ENCODE results near the gene TET3.

TET3 gene

GRCh38 chr2:73990531-73990930 lies 5.8 kb downstream of the TET3 start:
- H3K27me3 ChIP-seq (ENCODE audit: insufficient read depth, low read depth, severe bottlenecking): no peaks in the 10 kb centered on the region
- H3K4me3 ChIP-seq (ENCODE audit: low read depth, low read length): no peak overlapping the region
- no peak overlapping the region for H3K27ac ChIP-seq
- DNase-seq: no peak
- H3K36me3 ChIP-seq: peaks cover 85% of the 10 kb centered on the region
- no peak for TF ChIP-seq CTCF (IDR thresholded peaks at IDR 0.05; ENCODE audit: low read depth, low read length)
- no peaks in the 10 kb centered on the region for H3K9me3 ChIP-seq (ENCODE audit: severe bottlenecking)

- DNase-seq: no peak
- TF ChIP-seq CTCF (IDR thresholded peaks at IDR 0.05; ENCODE audit: low read depth, low read length): no peak
- no peaks in the 10 kb centered on the region for H3K27me3 ChIP-seq (ENCODE audit: insufficient read depth, low read depth, severe bottlenecking)
- no peak overlapping the region for H3K27ac ChIP-seq
- H3K4me3 ChIP-seq (ENCODE audit: low read depth, low read length): no peak overlapping the region
- H3K36me3 ChIP-seq: peaks cover 76% of the 10 kb centered on the region
- H3K9me3 ChIP-seq (ENCODE audit: severe bottlenecking): no peaks in the 10 kb centered on the region
Measured at GRCh38 chr2:73992036-73992435, 7.3 kb downstream of the TET3 start.

- peaks cover 62% of the 10 kb centered on the region for H3K36me3 ChIP-seq
- no peak overlapping the region for H3K4me3 ChIP-seq (ENCODE audit: low read depth, low read length)
- DNase-seq: no peak
- no peak for TF ChIP-seq CTCF (IDR thresholded peaks at IDR 0.05; ENCODE audit: low read depth, low read length)
- H3K9me3 ChIP-seq (ENCODE audit: severe bottlenecking): no peaks in the 10 kb centered on the region
- H3K27me3 ChIP-seq (ENCODE audit: insufficient read depth, low read depth, severe bottlenecking): no peaks in the 10 kb centered on the region
- no peak overlapping the region for H3K27ac ChIP-seq
Measured at GRCh38 chr2:73993376-73993775, 8.7 kb downstream of the TET3 start.

- no peak overlapping the region for H3K4me3 ChIP-seq (ENCODE audit: low read depth, low read length)
- no peak overlapping the region for H3K27ac ChIP-seq
- no peaks in the 10 kb centered on the region for H3K27me3 ChIP-seq (ENCODE audit: insufficient read depth, low read depth, severe bottlenecking)
- peaks cover 59% of the 10 kb centered on the region for H3K36me3 ChIP-seq
- no peak for DNase-seq
- TF ChIP-seq CTCF (IDR thresholded peaks at IDR 0.05; ENCODE audit: low read depth, low read length): no peak
- no peaks in the 10 kb centered on the region for H3K9me3 ChIP-seq (ENCODE audit: severe bottlenecking)
Measured at GRCh38 chr2:73993778-73994177, 9.1 kb downstream of the TET3 start.

- Histone ChIP-seq H3K4me3 (ENCODE audit: low read depth, low read length) (no peak overlapping the region), H3K27me3 (ENCODE audit: insufficient read depth, low read depth, severe bottlenecking) (no peaks in the 10 kb centered on the region), H3K27ac (no peak overlapping the region), H3K36me3 (peaks cover 61% of the 10 kb centered on the region), H3K9me3 (ENCODE audit: severe bottlenecking) (no peaks in the 10 kb centered on the region)
- DNase-seq: no peak
- TF ChIP-seq CTCF (IDR thresholded peaks at IDR 0.05; ENCODE audit: low read depth, low read length): no peak
Measured at GRCh38 chr2:73994178-73994831, 9.6 kb downstream of the TET3 start.

- Histone ChIP-seq H3K36me3 (peaks cover 47% of the 10 kb centered on the region), H3K9me3 (ENCODE audit: severe bottlenecking) (no peaks in the 10 kb centered on the region), H3K27me3 (ENCODE audit: insufficient read depth, low read depth, severe bottlenecking) (no peaks in the 10 kb centered on the region), H3K27ac (no peak overlapping the region), H3K4me3 (ENCODE audit: low read depth, low read length) (no peak overlapping the region)
- peak; percentile 46 for DNase-seq
- TF ChIP-seq CTCF (IDR thresholded peaks at IDR 0.05; ENCODE audit: low read depth, low read length): peak; percentile 76
Measured at GRCh38 chr2:73995810-73996209, 11.1 kb downstream of the TET3 start.
